B cell (primary cell): ENCODE data around the gene TNPO3.

Experiments used
- CTCF ChIP-seq: fragments of 200-600 bp; IDR thresholded peaks from one replicate; pipeline ENCODE4 v1.8.0; 2022; ENCODE audit warnings: antibody characterized with exemption, mild to moderate bottlenecking
- EZH2 ChIP-seq: IDR thresholded peaks from 2 replicates; pipeline ENCODE4 v1.6.1; 2012; ENCODE audit warnings: borderline replicate concordance, low read depth, mild to moderate bottlenecking, moderate library complexity, low read length; ENCODE audit not compliant: insufficient read depth, poor library complexity, severe bottlenecking

GRCh38 chr7:128940494-128941322 lies 114.2 kb downstream of the TNPO3 start:
- TF ChIP-seq CTCF (no peak), EZH2 (no peak)
